GM19468 (cell line): ENCODE results near the gene PPP2R2B.

Source experiments
- ATAC-seq: cut with Tn5 transposase; IDR thresholded peaks from one replicate; pipeline ENCODE4 v1.9.1; 2021; ENCODE audit warnings: mild to moderate bottlenecking, moderate library complexity, moderate number of reproducible peaks; ENCODE audit not compliant: unreplicated experiment; ENCODE audit errors: extremely low read depth

PPP2R2B gene

GRCh38 chr5:146889169-146889568, 10.6 kb upstream of the PPP2R2B start:
- ATAC-seq, result no peak

GRCh38 chr5:146888351-146888978, 9.9 kb upstream of the PPP2R2B start:
- ATAC-seq, result no peak

GRCh38 chr5:146884066-146884626, 5.6 kb upstream of the PPP2R2B start:
- ATAC-seq, result no peak

- ATAC-seq, result no peak
Observed at GRCh38 chr5:146883511-146883910, 5.0 kb upstream of the PPP2R2B start.

DNA sequence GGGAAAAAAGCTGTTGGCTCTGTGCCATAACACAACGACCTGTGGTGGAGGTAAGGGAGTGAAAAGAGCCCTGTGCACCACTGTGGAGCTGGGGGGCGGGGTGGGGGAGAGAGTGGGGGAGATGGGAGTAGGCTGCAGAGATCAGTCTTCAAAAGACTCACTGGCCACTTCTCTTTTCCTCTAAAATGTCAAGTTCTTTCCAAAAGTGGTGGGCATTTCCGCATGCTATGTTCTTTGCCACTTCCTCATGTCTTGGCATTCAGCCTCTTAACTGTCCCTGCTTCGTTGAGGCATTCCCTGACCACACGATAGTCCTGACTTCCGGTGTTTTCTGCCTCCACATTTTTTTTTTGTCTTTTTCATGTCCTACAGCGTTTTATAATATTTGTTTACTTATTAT, 2.4 kb upstream of the PPP2R2B start:
- ATAC-seq, result no peak

- ATAC-seq, result no peak
Observed at GRCh38 chr5:146877783-146878475, 628 bp downstream of the PPP2R2B start.

- no peak for ATAC-seq
Observed at GRCh38 chr5:146877178-146877681, 1.3 kb downstream of the PPP2R2B start.

DNA sequence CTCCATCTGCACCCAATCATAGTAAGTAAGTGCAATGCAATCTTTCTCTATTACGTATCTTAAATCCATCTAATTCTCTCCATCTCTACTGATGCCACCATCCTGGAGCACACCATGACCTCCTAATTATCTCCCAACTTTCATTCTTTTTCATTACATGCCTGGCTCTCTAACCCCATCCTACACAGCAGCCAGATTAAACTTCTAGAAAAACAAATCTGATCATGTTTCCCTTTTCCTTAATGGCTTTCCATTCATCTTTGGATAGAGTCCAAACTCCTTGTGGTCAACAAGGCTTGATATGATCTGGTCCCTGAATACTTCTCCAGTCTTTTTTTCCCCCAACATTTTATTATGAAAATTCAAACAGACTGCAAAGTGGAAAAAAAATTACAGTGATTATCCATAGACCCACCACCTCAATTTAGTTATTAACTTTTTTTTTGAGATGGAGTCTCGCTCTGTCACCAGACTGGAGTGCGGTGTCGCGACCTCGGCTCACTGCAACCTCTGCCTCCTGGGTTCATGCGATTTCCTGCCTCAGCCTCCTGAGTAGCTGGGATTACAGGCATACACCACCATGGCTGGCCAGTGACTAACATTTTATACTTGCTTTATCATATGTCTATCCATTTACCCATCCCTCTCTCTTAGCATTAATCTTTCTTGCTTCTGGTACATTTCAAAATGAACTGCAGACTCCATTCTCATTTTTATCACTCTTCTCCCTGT, 5.2 kb downstream of the PPP2R2B start:
- no peak for ATAC-seq

DNA sequence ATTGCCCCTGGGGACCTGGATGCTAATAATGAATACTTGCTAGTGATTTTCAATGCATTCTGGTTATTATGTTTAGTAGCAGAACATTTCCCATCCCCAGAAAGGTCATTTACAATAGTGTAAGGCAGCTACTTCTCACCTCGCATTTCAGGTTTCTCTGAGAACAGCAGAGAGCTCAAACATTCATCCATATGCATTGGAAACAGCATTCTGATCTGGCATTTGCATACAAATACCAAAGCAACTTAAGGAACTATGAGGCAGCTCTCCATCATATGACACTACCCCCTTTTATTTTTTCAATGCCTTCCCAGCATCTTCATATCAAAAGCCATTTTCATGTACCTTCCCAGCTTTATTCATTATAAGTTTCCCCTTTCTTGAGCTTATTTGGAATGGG, 6.4 kb downstream of the PPP2R2B start:
- ATAC-seq, result no peak

GRCh38 chr5:146867996-146868708, 10.4 kb downstream of the PPP2R2B start:
- no peak for ATAC-seq

GRCh38 chr5:146866263-146866662, 12.3 kb downstream of the PPP2R2B start:
- ATAC-seq, result no peak

DNA sequence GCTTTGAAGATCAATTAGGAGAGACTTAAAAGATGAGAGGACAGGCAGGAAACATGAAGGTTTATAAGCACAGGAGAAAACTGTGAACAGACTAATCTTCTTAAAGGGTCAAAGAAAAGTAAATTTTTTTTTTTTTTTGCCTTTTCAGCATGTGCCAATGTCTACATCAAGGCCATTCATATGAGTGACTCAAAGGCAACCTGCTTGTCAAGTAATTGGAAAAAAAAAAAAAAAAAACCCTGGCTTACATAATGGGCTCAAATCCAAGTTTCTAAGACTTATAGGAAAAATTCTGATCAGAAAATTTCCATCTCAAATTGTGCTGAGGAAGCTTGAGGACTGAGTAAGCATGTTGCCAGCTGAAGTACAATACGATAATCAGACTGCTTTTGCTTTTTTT, 15.9 kb downstream of the PPP2R2B start:
- no peak for ATAC-seq

DNA sequence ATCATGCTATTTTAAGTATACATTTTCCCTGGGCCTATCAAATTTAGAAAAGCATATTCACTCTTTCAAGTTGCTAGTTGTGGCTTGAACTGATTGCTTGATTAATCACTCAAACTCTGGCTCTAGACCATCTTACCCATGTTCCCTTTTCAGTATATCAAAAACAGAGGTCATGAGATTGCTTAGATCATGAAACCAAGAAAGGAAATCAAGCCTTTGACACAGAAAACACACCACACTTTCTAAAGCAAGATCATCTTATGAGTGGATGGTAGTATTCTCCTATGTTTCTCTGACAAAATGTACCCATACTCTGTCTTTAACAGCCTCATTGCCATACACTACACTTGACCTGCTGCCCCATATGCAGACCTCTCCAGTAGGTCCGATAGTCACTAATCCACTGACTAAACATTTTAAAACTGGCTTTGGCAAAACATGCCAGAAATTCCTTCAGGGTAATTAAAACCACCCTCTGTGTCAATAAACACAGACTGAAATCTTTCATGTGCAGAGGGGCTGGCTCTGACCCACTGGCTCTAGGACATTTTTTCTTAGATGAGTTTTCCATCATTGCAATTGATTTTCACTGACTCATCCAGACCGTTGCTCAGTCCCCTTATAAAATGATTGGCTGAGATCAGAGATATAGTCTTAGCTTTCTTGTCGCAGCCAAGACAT, 18.2 kb downstream of the PPP2R2B start:
- ATAC-seq, result no peak

- ATAC-seq, result no peak
Observed at GRCh38 chr5:146852089-146852488, 26.5 kb downstream of the PPP2R2B start.

DNA sequence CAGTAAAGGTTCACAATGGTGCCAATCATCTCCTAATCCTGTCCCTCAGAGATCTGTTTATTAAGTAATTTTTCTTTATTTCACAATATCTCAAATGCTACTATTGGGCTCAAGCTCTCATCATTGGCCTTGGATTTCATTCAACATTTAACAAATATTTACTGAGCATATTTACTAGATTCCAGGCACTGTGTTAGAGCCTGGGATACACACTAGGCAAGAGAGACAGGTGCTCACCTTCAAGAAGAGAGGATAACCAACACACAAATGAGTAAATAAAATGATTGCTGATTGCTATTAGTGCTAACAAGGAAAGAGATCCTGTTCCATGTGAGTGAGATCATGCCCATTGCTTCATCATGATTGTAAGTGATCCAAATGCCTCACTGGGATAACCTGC, 27.4 kb downstream of the PPP2R2B start:
- ATAC-seq, result no peak

GRCh38 chr5:146849694-146850303, 28.8 kb downstream of the PPP2R2B start:
- ATAC-seq, result no peak

DNA sequence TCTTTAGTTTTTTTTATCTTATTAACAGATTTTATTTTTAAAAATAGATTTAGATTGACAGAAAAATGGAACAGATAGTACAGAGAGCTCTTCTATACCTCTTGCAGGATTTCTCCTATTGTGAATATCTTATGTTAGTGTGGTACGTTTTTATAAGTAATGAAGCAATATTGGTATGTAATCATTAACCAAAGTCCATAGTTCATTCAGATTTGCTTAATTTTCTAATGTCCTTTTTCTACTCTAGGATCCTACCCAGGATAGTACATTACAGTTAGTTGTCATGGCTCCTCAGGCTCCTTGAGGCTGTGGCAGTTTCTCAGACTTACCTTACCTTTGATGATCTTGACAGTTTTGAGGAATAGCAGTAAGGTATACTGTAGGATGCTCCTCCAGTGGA, 30.4 kb downstream of the PPP2R2B start:
- no peak for ATAC-seq

- ATAC-seq, result no peak
Observed at GRCh38 chr5:146840016-146840415, 38.5 kb downstream of the PPP2R2B start.

GRCh38 chr5:146836226-146836842, 42.2 kb downstream of the PPP2R2B start:
- no peak for ATAC-seq
